SH-SY5Y (cell line): ENCODE measurements around the gene ANTKMT.

ENCODE experiments used
- GATA2 ChIP-seq: IDR thresholded peaks from 2 replicates; pipeline ENCODE4 v1.6.1; 2011; ENCODE audit warnings: mild to moderate bottlenecking, low read depth, low read length
- GATA3 ChIP-seq: IDR thresholded peaks from 2 replicates; pipeline ENCODE4 v1.6.1; 2011; ENCODE audit warnings: low read depth, mild to moderate bottlenecking, low read length, moderate library complexity

Gene ANTKMT

GRCh38 chr16:723695-724094 lies 2.7 kb downstream of the ANTKMT start:
- TF ChIP-seq GATA3 (no peak), GATA2 (no peak)

- TF ChIP-seq GATA3: no peak
- TF ChIP-seq GATA2: no peak
Observed at GRCh38 chr16:724188-725040, 3.5 kb downstream of the ANTKMT start.

GRCh38 chr16:725041-725376 lies 4.1 kb downstream of the ANTKMT start:
- TF ChIP-seq GATA2: no peak
- TF ChIP-seq GATA3: no peak

- TF ChIP-seq GATA2 (no peak), GATA3 (no peak)
Observed at GRCh38 chr16:725463-726187, 4.7 kb downstream of the ANTKMT start.

- TF ChIP-seq GATA2: no peak
Observed at GRCh38 chr16:726188-726437, 5.2 kb downstream of the ANTKMT start.

GRCh38 chr16:726438-727290 lies 5.7 kb downstream of the ANTKMT start, which contains the start of the genes CCDC78 and HAGHL:
Gene CCDC78 (minus strand): TSS chr16:726443. CDS start chr16:726367, 76 bp downstream.
Gene HAGHL (plus strand): TSS chr16:727106. CDS start chr16:727510, 404 bp downstream.
- TF ChIP-seq GATA2 (no peak), GATA3 (no peak)

- no peak for TF ChIP-seq GATA3
- TF ChIP-seq GATA2: no peak
Observed at GRCh38 chr16:727291-727977, 6.5 kb downstream of the ANTKMT start.

GRCh38 chr16:728131-728889 lies 7.4 kb downstream of the ANTKMT start:
- no peak for TF ChIP-seq GATA3
- no peak for TF ChIP-seq GATA2

GRCh38 chr16:728890-729744 lies 8.2 kb downstream of the ANTKMT start:
- TF ChIP-seq GATA2 (no peak), GATA3 (no peak)

- TF ChIP-seq GATA2 (no peak), GATA3 (no peak)
Observed at GRCh38 chr16:729768-730665, 9.1 kb downstream of the ANTKMT start.

- TF ChIP-seq GATA2: no peak
- no peak for TF ChIP-seq GATA3
Observed at GRCh38 chr16:730666-731509, 9.9 kb downstream of the ANTKMT start.
